ENCODE data around the gene UBE2J1.
"Not testable (repeated sequence)": the region's sequence is repeated elsewhere in the genome, so short reads cannot be mapped to it uniquely, and the experiment has no call there.

The UBE2J1 gene, protein sequence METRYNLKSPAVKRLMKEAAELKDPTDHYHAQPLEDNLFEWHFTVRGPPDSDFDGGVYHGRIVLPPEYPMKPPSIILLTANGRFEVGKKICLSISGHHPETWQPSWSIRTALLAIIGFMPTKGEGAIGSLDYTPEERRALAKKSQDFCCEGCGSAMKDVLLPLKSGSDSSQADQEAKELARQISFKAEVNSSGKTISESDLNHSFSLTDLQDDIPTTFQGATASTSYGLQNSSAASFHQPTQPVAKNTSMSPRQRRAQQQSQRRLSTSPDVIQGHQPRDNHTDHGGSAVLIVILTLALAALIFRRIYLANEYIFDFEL
- total RNA-seq: 51.3 to 57.9 reads per million in 2 experiments

DNA sequence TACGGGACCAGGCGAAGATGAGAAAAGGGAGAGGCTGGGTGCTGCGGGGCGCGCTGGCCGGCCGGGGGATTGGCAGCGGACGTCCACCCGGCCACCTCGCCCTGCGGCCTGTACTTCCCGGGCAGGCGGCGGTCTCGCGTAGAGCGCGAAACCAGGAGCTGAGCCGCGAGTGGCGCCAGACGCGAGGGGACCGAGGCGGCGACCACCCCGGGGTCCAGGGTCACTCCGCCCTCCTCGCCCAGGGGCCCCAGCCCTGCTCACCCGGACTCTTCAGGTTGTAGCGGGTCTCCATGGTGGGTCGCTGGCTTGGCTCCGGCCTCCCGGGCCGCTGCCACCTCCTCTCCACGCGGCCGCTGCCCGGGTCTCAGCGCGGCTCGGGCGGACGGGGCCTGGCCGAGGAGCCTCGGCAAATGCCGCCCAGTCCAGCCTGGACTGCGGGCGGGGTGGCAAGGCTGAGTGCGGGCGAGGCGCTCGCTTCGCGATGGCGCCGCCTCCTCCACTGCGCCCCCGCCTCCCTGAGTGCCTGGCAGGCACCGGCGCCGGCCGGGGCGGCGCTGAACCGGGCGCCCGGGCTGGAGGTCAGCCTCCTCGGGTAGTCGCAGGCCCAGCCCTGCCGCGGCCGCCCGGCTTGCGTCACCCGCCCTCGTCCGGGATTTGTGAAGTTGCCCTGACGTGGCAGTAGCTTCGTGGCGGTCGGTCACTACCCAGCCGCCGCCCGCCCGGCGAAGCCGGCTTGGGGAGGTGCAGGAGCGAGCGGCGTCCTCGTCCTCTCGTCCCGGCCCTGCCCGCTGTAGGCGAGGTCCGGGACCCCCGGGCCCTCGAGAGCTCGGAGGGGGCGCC lies at the start of gene UBE2J1:
TSS of gene UBE2J1 (minus strand) at position 445 of the 840 bp plus-strand sequence. CDS start at position 292, 153 bp downstream.
- DNase-seq (ENCODE audit: low read depth): peak; percentile 48

DNA sequence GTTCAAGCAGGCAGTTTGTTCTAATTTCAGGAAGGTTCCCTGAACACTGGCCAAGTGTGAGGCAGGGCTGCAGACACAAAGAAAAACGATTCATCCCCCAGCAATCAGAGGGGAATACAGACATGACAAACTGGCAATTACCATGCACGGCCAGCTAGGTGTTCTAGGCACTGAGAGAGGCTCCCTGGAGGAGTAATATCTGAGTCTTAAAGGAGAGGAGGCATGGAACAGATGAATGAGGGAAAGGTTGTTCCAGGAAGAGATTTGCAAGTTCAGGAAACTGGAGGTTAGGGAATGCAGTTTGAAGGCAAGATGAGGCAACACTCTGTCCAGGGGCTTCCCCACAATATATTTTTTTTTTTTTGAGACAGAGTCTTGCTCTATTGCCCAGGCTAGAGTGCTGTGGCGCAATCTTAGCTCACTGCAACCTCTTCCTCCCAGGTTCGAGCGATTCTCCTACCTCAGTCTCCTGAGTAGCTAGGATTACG lies 48.4 kb upstream of the UBE2J1 start:
- DNase-seq (ENCODE audit: low read depth): no peak

DNA sequence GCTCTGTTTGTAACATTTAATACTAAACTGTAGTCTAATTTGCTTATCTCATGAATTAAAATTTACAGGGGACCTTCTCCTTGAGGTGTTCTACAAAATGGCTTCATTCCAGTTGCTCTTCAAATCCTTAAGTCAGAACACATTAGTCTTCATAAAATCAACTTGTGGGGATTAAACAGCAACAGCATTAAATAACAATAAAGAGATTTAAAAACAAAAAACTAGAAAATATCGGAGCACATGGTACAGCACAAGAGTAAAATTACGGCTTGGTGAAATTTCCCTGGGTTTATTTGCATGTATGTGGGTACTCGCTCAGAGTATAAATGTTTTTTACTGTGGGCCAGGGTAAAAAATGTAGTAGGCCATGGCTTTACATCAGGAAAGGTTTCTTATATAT lies 47.5 kb upstream of the UBE2J1 start:
- no peak for DNase-seq (ENCODE audit: low read depth)

DNA sequence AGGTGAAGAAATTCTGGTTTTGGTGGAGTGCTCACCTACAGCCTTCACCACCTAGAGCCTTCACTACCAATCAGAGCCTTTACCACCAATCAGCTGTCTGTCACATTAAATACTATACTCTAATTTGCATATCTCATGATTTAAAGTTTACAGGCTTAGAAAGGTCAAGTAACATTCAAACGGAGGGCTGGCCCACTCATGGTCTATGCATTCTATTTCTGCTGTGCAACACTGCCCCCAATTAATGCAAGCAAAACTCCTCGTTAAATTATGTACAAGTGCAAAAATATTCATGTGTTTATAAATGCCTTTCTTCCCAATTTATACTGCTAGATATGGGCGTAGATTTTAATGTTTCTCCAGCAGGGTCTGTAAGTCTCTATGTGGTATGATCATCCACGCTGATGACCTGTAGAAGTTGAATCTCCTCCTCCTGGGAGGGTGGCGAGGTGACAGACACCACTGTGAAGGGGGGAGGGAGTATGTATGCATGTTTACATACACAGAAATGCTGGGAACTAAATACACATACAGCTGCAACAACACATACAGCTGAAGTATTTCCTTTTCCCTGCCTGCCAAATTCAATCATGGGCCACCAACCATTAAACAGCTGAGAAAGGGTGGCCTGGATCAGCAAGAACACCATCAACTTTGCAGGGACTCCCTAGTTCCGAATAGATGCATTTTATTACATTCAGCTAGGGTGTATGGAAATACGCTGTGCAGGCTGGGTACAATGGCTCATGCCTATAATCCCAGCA lies 46.4 kb upstream of the UBE2J1 start:
- no peak for DNase-seq (ENCODE audit: low read depth)

DNA sequence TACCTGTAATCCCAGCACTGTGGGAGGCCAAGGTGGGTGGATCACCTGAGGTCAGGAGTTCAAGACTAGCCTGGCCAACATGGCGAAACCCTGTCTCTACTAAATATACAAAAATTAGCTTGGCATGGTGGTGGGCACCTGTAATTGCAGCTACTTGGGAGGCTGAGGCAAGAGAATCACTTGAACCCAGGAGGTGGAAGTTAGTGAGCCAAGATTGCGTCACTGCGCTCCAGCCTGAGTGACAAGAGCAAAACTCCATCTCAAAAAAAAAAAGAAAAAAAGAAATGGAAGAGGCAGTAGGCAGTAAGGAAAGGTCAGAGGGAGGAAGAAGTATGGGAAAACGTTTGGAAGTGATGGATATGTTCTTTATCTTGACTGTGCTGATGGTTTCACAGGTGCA lies 45.4 kb upstream of the UBE2J1 start:
- DNase-seq (ENCODE audit: low read depth): not testable (repeated sequence)

DNA sequence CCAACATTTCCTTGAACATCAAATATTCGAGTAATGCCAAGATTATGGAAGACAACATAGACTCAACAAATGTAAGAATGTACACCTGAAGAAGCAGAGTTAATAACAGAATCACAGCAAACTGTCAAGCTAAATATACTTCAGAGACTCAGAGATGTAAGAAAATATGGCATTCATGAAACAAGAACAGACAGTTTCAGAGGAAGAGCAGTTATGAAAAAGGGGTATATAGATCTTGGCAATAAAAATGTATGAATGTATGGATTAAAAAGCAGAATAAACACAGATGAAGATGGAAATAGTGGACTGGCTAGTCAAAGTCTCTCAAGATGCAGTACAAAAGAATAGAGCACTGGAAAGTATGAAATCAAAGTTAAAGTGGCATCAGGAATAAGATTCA lies 41.1 kb upstream of the UBE2J1 start:
- DNase-seq (ENCODE audit: low read depth): no peak

DNA sequence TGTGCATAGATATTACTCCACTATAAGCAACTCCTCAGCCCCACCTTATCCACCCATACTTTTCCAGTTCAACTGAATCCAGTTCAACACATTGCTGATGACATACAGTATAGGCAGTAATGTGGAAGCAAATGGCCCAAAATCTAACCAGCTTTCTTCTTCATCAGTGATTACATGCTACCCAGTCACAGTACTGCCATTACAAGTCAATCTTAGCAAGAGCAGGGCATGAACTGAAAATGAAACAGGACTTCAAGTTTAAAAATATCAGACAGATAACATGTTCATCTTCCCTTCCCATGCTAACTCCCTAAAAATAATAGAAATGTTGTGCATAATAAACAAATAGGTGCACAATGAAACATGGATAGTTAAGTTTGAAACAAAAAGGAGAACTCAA lies 40.3 kb upstream of the UBE2J1 start:
- no peak for DNase-seq (ENCODE audit: low read depth)

DNA sequence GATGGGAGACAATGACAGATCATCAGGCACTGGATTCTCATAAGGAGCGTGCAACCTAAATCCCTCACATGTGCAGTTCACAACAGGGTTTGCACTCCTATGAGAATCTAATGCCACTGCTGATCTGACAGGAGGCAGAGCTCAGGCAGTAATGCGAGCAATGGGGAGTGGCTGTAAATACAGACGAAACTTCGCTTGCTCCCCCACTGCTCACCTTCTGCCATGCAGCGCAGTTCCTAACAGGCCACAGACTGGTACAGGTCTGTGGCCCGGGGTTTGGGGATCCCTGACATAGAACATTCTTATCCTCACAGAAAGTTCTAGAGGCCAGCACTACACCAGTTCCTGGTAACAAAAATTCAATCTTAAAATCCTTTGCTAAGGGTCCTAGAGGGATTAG lies 36.3 kb upstream of the UBE2J1 start:
- no peak for DNase-seq (ENCODE audit: low read depth)

DNA sequence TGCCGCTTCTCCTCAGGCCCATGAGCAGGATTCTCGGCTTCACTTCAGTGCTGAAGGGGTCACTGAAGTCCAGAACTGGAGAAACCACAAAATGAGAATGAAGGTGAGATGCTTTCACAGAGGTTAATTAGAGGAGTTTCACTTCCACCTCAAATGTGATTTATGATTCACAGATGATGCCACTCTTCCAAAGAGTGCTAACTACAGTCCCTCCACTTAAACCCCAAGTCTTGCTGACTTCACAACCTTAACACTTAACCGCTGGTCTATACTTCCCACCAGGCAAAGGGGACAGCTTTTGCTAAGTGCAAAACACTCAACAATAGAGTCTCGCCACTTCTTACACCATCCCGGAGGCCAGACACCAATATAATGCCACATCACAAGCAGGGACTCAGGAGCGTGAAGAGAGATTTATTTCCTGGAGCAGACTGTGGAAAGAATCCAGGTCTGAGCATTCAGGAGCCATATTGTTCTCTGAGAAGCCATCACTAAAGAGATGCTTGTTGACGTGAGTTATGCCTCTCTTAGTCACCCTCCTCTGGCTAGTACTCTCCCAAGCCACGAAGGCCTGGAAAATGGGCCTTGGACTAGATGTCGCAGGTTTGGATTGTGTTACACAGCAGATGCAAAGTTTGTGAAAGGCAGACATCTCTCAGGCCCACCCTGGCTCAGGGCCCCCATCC lies 35.1 kb upstream of the UBE2J1 start:
- no peak for DNase-seq (ENCODE audit: low read depth)

DNA sequence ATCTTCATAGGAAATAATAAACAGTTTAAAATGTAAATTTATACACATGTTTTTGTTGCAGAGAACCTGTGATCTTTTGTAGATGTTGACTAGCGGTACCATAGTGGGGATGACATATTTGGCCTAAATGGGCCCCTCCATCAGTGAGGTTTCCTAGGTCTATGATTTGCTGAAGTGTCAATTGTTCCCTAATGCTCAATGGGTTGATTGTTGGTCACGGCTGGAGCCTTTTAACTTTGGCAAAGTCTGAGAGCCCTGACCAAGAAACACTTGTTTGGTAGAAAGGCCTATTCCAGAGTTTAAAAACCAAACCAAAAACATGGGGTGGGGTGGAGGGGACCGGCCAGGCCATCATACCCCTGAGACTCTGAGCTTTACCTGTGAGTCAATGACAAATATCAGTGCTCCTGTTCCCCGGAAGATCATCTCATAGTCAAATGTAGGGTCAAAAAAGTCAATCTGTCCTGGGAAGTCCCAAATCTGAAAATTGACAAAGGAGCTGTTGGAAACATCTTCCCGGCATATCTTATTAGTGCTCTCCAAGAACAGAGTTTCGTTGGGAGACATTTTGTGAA lies 34.5 kb upstream of the UBE2J1 start:
- no peak for DNase-seq (ENCODE audit: low read depth)

DNA sequence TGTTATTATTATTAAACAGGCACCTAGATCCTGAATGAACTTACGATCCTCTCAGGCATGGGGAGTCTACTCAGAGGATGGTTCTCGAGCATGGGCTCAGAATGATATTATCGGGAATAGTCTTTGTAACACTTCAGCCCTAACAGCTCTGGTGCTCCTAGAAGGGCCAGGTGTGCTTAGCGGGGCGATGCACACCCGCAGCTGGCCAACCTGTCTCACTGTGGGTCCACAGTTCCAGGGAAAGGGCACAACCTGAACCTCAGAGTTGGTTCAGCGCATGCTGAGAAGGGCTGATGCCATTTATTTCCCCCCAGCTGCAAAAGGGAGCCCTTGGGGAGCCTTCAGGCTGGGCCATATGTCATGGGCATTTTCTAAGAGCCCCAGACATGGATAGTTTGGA lies 33.3 kb upstream of the UBE2J1 start:
- no peak for DNase-seq (ENCODE audit: low read depth)

DNA sequence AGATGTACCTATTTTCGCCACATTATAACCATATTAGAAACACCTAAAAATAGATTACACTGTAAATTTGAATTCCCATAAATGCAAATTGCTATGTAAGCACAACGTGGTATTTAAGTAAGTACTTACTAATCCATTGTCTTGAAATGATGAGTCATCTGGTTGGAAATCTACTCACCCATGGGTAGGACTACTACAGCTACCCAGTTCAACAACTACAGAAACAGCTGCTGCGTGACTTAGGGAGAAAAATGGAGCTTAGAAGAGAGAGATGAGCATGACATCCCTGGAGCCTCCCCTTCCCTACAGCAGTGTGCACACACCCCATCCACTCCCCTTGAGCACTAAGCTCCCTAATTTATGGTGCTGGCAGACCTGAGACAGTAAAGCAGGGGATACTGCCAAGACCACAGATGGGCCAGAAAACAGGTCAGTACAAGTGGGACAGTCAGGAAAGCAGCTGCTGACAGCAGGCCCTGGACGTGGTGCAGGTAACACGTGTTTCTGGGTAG lies 32.7 kb upstream of the UBE2J1 start:
- DNase-seq (ENCODE audit: low read depth): no peak

DNA sequence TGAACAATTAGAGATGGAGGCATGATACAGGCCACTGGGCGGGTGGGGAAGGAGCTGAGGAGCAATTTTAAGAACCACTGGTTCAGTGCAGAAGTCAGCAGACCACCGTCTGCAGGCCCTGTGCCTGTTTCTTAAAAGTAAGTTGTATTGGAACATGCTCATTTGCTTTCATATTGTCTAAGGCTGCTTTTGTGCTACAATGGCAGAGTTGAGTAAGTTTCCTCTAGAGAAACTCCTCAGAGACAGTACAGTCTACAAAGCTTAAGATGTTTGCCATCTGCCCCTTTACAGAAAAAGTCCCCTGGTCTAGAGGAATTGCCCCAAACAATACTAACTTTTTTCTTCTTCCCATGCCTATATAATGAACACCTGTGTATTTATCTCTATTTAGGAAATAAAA lies 28.5 kb upstream of the UBE2J1 start:
- no peak for DNase-seq (ENCODE audit: low read depth)

DNA sequence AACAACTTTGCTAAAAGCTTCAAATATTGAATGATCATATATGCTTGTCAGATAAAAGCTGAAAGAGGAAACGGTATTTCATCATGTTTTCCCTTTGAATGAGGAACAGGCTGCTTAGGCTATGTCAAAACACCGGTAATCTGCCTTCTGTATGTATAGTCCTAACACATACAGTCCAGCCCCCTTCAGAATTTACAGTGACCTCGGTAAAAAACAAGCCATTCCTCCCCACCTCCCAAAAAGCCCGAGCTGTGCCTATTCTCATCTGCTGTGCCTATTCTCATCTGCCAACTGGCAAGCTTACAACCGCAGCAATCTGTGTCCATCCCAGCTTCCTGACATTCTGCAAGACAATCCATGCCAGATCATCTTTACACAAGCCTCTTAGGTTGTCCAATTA lies 26.8 kb upstream of the UBE2J1 start:
- DNase-seq (ENCODE audit: low read depth): no peak

DNA sequence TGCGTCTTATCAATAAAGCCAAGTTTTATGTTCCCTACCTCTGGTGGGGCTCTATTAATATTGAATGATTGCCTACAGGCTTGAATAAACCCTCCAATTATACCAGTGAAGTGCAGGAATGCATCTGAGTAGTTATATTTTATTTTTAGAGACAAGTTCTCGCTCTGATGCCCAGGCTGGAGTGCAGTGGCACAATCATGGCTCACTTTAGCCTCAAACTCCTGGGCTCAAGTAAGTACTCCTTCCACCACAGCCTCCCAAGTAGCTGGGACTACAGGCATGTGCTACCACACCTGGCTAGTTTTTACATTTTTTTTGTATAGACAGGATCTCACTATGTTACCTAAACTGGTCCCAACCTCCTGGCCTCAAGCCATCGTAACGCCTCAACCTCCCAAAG lies 26.1 kb upstream of the UBE2J1 start:
- no peak for DNase-seq (ENCODE audit: low read depth)

DNA sequence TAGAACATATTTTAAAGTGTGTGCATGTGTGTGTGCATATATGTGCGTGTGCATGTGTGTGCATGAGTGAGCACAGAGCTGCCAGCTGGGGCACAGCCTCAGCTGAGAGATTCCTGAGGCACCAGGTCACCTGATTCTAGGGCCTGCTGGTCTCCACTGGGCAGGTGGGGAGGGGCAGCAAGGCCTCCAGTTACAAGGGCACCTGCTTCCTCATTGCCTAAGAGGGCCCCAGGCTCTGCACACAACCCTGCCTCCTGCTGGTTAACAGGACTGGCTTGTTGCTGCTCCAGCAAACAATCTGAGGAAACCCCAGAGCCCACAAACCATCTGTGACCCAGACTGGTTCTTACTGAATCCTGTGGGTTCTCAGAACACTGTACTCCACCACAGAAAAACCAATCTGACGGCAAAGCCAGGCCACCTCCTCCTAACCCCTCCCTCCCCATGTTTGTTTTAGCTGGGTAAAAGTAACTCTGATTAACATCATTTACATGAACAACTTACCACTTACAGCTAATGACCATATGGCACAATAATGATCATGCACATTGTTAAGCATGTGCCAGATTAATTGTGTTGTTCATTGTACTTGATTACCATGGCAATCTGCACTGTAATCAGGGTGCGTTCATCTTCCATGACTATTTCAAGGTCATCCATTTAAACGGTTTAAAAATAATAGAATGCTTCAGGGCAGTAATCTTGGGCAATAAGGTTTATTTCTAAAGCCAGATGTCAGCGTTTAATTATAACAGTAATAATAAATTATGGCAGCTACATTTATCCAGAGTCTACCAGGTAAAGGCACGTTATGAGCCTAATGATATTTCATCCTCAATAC lies 23.1 kb upstream of the UBE2J1 start:
- peak; percentile 55 for DNase-seq (ENCODE audit: low read depth)

DNA sequence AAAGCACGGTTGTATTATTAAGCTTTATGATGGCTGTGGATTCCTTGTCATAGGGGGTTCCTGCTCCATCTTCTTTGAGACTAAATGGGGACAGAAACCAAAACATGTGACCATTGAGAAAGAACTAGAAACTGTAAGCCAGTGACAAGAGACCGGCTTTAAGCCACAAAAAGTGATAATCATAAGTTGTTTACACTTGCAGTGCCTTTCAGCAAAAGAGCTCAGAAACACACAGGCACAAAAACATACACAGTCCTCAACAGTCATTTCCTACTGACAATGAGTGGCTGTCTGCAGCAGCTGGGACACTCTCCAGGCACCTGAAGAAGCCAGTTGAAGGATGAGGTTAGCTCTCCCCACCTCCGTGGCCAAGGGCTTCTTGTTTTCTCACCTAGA lies 20.0 kb upstream of the UBE2J1 start:
- DNase-seq (ENCODE audit: low read depth): no peak

DNA sequence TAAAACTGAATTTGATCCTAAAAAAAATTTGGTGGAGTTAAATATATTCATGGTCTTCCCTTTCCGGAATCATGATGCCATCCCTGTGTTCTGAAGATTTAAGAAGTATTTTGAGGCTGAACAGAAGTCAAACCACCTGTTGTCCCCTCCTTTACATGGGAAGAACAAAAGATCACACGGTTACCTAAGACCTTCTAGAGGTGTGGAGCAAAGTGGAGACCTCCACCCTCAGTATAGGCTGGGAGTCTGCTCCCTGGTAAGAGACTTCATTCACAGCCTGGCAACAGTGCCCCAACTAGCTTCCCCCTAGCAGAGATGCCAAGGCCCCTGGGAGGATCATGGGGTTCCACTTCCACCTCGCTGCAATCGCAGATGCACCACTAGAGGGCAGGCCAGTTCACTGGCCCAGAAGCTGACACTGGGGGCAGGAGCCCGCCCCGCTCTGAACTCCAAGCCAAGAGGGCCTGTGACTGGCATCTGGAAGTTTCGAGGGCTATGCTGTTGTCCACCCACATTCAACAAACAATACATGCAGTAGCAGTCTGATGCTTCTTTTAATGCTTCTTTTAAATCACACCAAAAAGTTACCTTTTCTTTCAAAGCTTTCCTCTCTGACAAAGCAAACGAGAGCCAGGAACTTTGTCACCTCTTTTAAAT lies 19.5 kb upstream of the UBE2J1 start:
- DNase-seq (ENCODE audit: low read depth): peak; percentile 58

DNA sequence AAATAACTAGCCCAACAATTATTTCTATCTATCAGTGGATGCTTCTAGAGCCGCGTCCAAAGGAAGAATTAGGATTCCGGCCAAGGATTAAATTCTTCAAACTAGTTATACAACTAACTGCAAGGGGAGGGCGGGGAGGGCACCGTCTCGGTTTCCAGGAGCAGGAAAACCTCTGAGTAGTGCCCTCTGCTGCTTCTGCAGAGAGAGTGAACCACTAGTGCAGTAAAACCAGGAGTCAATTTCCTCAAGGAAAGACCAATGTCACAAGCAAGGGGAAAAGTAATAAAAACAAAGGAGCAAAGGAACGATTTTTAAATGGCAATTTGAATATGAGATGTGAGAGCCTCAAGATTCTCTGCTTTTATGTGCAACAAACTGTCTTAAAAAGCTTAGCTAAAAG lies 16.5 kb upstream of the UBE2J1 start:
- no peak for DNase-seq (ENCODE audit: low read depth)

DNA sequence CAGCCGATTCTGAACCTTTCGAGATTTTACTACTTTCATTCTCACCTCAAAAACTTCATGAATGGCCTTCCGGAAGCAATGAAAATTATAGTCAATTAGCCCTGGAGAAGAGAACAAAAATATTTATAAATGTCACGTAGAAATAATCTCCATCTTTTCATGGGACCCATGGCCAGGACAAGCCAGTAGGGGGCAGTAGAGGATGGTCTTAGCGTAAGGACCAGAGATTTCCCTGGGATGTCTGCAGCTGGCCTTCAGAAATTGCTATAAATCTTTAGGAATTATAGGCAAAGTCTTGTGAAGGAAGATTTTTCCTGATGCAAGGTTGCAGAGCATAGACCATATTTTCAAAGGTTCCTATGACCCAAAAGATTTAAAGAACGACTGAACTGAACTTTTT lies 15.6 kb upstream of the UBE2J1 start:
- peak; percentile 36 for DNase-seq (ENCODE audit: low read depth)
